Measurements from ENCODE around the gene GPR12.

GPR12 gene, protein sequence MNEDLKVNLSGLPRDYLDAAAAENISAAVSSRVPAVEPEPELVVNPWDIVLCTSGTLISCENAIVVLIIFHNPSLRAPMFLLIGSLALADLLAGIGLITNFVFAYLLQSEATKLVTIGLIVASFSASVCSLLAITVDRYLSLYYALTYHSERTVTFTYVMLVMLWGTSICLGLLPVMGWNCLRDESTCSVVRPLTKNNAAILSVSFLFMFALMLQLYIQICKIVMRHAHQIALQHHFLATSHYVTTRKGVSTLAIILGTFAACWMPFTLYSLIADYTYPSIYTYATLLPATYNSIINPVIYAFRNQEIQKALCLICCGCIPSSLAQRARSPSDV

DNA sequence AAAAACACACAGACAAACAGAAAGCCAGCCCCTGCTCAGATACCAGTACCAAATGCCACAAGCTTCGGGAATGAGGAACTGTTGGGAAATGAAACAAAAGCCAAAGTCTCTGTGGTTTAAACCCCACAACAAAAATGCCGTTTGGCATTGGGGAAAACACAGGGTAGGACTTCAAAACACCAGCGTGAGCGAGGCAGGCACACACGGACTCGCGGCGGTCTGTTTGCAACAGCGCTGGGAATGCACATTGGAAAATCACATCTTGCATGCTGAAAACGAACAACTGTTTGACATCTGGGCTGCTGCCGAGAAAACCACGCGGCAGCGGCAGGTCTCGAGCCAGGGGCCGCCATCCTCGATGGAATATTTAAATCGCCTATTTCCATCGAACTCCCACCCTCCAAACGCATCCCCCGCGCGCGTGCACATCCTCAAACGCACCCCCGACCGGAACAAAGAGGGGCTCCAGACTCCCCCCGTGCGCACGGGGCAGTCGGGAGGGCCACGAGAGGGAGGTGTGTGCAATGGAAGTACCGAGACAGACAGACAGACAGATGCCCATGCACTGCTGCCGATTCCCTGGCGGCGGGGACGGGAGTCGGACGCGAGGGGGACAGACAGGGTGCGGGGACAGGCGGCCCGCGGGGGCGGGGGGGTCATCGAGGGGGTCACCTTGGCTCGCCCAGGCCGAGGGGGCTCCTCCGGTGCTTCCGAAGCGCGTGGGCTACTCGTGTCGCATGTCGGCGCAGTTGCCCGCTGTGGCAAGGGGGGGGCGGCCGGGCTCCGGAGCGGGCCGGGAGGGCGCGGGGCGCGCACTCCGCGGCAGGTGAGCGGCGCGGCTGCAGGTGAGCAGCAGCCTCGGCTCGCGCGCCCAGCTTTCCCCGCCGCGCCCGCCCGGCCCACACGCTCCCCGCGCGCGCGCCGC is at the start of gene GPR12:
Gene GPR12 (minus strand): TSS at position 880 of the 925 bp plus-strand sequence. CDS start 959 bp downstream, outside the sequence.
- DNase-seq (ENCODE audit: low read depth) = no peak

DNA sequence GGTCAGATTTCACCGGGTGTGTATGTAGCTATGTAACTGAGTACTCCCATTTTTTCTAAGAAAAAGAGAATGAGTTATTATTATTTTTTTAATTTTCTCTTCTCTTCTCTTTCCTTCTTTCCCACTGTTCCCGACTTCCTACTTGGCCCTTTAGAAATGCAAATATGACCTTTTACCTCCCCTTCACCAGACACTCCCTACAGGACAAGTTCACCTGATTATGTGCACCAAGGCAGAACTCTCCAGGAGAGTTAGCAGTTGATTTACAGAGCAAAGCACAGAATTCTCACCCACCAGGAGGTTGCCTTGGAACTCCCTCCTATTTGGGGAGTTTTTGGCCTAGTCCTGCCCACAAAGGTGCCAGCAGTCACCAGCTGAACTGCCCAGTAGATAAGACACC is 49.5 kb upstream of the GPR12 start:
- DNase-seq (ENCODE audit: low read depth) = no peak

DNA sequence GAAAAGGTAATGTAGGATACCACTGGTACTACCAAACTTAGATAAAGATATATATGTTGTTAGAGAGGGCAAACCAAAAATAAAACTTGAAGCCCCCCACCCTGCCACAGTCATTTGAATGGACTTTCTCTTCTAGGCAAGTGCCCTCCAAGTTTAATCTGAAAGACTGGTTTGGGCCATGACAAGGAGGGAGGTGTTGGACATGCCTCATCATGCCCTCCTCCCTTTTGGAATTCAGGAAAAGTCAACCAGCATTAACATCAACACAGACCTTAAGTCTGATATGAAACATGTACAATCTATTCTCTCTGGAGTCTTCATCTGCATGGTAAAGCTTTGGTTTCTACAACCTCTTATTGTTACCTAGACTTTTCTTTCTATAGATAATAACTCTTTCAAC is 46.3 kb upstream of the GPR12 start:
- DNase-seq (ENCODE audit: low read depth) = no peak

DNA sequence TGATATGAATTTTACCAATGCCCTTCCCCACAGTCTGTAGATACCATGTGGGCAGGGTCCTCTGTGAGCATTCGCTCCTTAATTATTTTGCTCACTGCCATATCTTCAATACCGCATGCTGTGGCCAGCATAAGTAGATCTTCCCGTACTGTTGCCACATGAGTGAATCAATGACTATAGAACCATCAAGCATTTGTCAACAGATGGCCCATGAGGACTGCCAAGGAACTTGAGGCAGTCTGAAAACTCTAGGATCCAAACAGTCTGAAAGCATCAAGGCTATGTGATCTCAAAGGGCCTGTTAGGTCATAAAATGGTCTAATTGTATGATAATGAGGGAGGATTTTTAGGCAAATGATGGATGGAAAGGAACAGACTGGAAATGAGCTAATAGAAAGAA is 27.4 kb upstream of the GPR12 start:
- DNase-seq (ENCODE audit: low read depth) = no peak

DNA sequence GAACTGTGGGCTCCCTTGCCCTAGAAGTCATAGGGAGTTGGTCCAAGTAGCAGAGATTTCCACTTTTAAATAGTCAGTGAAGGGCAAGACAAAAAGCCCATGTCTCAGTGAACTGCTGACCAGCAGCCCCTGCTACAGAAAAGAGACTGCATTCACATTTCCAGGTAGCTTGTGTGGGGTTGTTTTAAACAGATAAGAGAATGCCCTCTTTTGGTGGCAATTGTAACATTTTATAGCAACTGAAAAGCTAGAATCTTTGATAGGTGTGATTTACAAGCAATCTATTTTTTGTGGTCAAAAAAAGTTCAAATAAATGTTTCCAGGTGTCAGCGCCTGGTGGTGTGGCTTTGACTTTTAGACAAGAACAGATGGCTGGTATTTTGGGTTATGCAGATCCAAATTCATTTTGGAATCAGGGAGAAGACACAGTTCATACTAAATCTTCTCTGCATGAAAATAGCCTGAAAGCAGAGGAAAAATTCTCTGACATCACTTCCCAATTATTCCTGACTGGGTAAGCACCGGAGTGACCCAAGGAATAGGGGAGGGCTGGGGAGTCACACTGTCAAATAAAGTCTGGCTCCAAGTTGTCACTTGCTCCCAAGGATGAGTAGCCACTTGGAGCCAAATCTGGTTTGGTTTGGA is 26.2 kb upstream of the GPR12 start:
- no peak for DNase-seq (ENCODE audit: low read depth)

DNA sequence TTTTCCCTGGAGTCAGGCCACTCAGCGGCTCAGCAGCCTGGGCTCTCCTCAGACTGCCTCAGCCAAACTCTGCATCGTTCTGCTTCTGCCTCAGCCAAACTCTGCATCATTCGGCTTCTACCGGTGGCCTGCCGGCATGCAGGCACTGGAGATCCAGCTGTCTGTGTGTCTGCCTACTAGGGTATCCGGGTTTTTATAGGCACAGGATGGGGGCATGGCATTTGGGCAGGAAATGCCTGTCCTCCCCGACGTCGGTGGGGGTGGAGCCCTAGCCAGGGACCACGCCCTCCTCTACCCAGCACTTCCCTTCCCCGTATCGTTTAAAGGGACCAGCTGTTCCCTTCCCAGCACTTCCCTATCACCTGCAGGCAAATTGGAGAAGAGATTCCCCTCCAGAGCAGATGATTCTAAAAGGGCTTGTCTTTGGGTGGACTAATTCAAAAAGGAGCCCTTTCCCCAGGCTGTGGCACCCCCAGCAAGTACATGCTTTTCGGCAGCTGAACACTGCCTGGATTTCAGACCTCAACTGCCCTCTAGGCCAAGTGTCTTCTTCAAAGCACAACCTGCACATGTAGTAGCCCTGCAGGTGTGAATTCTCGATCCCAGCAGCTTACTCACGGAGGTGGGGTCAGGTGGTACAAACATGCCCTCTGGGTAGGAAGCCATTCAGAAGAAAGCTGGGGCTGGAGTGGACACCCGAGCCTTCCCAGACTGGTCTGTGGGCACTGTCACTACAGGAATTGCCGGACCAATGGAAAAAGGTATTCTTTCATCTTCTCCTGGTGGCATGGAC is 25.4 kb upstream of the GPR12 start:
- DNase-seq (ENCODE audit: low read depth) = no peak

DNA sequence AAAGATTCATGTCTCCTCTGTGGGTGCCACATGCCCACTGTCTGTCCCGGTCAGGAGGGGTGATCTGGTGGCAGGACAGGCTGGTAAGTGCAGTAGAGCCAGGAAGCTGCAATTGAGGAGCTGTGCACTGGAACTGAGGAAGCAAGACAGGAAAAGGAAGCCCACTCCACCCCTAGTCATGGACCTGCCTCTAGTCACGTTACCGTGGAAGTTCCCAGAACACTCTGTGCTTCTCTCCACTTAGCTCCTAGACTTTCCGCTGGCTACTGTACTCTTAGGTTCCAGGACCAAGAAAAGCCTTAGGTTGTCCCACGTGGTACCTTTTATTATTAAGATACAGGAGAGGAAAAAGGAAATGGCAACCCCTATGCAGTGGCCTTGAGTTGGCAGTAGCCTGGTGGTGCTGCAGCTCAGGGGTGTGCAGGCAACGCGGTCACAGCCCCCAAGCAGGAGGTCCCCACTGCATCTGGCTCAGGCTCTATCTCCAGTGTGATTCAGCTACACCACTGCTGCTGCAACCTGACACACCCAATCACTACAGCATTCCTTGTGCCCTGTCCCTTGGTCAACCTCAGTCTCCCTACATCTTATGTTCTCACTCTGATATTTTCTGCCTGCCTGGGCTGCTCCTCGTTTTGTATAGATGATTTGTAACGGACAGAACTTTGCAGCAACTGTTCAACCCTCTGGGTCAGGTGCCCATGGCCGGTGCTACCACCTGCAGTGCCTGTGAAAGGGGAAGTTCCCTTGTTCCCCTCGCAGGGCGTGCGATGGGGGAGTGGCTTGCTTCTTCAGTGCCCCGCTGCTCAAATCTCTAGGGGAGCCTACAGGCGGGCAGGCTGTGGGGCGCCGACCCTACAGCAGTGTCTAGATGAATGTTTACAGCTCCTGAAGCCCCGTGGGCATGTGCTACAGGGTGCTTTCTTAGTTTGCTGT is 24.4 kb upstream of the GPR12 start:
- DNase-seq (ENCODE audit: low read depth) = no peak

DNA sequence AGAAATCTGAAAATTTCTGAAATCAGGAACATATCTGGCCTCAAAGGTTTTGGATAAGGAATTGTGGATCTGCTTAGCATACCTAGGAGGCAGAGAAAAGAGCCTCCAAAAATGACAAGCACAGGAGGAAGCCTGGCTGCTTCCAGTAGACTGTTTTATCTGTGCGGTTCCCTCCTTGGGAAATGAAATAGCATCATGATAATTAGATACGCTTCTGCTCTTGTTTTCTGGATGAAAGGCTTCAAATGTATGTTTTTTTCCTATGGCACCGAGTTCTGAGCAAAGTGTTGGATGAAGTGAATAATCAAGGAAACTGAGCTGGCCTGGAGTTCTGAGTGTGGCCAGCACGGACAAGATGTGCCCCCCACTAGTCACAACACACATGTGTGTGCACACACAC is 19.8 kb upstream of the GPR12 start:
- DNase-seq (ENCODE audit: low read depth) = no peak

DNA sequence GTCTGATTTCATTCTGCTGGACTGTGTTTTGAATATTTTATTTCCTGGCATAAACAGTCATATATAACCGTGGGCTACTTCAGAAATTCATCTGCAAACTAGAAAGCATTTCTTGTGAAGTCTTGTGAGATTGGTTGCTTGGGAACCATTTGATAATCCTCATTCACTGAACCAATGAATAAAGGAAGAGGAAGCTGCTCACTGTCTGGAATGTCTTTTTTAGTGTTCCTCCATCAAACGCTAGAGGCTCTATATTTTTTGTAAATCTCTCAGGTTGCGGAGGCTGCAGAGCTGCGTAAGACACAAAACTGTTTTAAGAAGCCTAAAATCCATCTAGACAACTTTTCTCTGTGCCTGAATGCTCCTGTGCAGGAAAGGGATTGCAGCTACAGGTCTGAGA is 18.7 kb upstream of the GPR12 start:
- DNase-seq (ENCODE audit: low read depth) = no peak

DNA sequence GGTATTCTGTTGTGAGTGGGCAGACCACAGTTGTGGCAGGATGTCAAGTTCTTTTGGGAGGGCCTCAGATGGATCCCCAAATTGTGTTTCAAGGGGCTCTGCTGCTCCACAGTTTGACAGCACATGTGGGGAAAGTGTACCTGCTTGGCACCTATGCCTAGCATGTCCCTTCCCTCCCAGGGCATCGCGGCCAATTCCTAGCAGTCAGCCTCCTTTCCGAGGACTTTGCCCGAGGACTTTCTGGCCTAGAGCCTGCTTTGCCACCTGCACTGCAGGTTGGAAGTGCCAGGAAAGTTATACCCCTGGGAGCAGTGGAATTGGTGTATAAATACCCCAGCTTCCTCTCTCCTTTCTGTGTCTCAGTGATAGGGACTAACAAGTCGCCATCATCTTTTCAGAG is 11.9 kb upstream of the GPR12 start:
- no peak for DNase-seq (ENCODE audit: low read depth)

DNA sequence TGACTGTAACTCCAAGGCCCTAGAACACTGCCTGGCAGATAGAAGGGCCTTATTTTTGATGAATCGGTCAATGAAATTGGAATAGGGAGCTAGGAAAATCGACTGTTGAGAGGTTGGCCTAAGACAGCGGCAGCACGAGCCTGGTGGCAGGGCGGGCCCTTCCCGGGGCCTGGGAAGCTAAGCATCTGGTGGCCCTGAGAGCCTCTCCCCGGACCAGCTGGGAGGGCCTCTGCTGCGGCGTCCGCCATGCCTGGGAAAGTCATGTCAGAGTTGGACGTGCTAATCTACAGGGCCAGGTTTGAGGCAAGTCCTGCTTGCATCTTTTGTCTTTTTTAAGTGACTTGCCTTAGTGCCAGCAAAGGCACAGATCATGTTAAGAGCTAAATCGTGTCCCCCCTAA is 11.2 kb upstream of the GPR12 start:
- no peak for DNase-seq (ENCODE audit: low read depth)

DNA sequence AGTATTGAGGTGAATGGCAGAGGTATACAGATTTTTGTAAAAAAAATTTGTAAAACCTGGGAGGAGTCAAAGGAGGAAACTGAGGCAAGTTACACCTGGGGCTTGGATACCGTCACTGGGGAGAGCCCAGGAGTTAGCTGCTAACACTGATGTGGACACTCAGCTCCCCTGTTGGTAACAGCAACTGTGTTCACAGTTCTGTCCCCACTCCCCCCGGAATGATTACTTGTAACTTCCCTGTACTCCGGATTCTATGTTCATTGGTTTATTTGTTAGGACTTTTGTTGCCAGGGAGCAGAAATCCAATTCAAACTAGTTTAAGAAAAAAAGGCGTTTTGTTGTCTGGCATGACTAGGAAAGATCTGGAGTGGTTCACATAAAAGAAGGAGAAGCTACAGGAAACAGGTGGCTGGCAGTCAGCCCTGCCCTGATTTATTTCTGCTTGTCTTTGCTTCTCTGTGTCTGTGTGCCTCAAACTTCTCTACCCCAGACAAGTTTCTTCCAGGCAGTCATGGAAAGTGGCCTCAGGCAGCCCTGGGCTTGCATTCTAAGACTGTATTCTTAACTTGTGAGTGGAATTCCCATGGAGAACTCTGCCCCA is 2.3 kb upstream of the GPR12 start:
- no peak for DNase-seq (ENCODE audit: low read depth)

DNA sequence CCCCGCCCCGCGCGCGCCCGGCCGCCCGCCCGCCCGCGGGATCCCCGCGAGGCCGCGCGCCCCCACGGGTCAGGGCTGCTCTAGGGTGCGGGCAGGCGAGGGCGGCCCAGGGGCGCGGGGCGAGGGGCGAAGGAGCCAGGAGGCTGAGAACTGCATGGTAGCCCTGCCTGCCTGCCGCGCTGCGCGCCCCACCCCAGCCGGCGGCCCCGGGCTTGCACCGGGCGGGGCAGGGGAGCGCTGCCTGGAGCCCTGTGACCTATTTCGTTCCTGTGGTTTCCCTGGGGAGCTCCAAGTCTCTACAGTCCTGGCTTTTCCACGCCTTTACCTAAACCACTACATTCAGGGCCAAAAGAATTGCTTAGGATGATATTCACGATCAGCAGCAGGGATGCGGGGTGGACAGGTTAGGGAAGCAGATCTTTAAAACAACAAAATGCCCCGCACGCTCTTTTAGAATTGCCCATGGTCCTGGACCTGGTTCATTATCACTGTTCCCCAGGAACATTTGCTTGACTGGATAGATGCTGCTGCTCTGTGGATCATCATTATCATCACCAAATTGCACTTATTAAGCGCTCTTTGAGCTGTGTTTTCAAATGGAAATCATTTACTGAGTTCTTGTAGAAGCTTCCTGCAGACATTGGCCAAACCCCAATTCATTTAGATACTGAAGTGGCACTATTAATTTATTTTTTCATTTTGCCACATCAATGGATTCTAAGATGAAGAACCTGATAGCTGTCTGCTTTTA is 421 bp upstream of the GPR12 start:
- DNase-seq (ENCODE audit: low read depth) = no peak

DNA sequence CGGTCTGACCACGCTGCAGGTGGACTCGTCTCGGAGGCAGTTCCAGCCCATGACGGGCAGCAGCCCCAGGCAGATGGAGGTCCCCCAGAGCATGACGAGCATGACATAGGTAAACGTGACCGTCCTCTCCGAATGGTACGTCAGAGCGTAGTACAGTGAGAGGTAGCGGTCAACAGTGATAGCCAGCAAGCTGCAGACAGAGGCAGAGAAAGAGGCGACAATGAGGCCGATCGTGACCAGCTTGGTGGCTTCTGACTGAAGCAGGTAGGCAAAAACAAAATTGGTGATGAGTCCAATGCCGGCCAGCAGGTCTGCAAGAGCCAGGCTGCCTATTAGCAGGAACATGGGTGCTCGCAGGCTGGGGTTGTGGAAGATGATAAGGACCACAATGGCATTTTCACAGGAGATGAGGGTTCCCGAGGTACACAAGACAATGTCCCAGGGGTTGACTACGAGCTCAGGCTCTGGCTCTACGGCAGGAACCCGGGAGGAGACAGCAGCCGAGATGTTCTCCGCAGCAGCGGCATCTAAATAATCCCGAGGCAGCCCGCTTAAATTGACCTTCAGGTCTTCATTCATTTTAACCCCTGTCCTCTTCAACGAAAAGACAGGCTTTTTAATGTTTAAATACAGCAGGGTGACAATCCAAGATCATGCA is 1.2 kb downstream of the GPR12 start:
- no peak for DNase-seq (ENCODE audit: low read depth)

DNA sequence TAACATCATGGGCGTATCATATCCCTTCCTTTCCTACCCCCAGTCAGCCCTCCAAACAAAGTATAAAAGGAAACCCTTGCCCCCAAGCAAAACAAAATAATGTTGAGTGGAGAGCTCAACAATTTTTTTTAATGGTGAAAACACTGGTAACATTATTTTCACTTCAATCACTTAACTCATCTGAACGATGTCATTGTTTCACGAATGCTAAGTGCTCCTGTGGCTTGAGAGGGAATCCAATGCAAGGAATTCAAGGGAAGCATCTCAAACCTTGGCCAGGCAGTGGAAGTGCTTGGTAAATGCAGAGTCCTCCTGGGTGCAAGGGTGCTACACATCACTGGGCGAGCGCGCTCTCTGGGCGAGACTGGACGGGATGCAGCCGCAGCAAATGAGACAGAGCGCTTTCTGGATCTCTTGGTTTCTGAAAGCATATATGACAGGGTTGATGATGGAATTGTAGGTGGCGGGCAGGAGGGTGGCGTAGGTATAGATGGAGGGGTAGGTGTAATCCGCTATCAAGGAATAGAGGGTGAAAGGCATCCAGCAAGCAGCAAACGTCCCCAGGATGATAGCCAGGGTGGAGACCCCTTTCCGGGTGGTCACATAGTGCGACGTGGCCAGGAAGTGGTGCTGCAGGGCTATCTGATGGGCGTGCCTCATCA is 2.0 kb downstream of the GPR12 start:
- DNase-seq (ENCODE audit: low read depth) = no peak

DNA sequence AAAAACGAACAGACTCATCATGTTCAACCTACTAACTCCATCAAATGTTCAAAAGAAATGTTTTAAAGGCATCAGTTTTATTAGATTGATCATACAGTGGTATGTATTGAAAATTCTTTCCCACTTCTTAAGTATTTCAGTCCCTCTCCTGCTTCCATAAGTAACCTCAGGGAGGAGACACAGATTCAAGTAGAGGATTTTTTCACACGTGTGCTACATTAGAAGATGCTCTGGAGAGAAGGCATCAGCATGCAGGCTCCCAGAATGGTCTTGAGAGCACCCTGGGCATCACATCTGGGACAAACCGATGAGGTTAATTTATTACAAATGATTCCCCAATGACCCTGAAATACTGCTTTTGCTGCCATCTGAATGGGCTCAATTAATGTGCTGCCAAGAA is 3.6 kb downstream of the GPR12 start:
- no peak for DNase-seq (ENCODE audit: low read depth)

DNA sequence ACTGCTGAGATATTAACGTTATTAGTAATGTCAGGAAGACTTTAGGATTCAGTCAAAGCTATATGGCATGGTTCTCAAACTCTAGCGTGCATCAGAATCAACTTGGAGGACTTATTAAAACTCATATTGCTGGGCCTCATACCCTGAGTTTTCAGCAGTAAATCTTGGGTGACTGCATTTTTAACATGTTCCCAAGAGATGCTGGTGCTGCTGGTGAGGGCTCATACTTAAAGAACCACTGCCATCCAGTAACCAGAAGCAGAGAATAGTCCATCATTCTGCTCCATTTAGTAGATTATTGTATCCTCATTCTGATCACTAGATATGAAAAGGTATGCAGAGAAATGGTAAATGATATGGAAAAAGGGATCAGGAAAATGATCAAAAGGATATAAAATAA is 7.9 kb downstream of the GPR12 start:
- no peak for DNase-seq (ENCODE audit: low read depth)

DNA sequence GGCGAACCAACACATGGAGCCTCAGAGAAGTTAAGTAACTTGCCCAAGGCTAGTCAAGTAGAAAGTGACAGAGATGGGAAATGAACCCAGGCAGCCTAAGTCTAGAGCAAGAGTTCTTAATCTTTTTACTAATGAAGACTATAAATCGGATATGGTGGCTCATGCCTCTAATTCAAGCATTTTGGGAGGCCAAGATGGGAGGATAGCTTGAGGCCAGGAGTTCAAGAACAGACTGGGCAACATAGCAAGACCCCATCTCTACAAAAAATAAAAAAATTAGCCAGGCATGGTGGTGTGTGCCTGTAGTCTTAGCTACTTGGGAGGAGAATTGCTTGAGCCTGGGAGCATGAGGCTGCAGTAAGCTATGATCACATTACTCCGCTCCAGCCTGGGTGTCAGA is 10.7 kb downstream of the GPR12 start:
- DNase-seq (ENCODE audit: low read depth) = no peak

DNA sequence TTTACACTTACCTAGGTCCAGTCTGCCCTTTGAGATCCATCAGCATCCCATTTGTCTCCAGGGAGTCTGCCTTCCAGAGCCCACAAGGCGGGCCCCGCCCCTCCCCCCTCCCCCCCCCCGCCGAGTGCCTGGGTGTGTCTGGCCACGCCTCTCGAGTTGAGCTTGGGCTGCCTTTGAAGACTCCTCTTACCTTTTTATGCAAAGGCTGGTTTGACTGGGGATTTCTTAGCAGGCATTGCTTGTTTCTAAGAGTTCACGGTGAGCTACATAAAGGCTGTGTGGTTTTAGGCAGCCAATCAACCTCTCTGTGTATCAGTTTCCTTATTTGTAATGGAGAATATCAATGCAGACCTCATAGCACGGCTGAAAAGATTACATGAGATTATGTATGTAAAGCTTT is 11.3 kb downstream of the GPR12 start:
- DNase-seq (ENCODE audit: low read depth) = no peak

Measured in GM04503 (cell line).